Neural cell (in vitro differentiated cells): ENCODE results near the gene CXCL10.
"Not testable (repeated sequence)": the region's sequence is repeated elsewhere in the genome, so short reads cannot be mapped to it uniquely, and the experiment has no call there.

ENCODE experiments used
- EP300 ChIP-seq: fragments of 450-650 bp; conservative IDR thresholded peaks from 2 replicates; pipeline ENCODE4 v1.6.1; 2014; ENCODE audit warnings: antibody characterized with exemption, mild to moderate bottlenecking, moderate library complexity; ENCODE audit not compliant: poor library complexity, severe bottlenecking
- POLR2AphosphoS5 ChIP-seq: IDR thresholded peaks from 2 replicates; pipeline ENCODE4 v1.6.1; 2012
- RAD21 ChIP-seq: fragments of 450-650 bp; conservative IDR thresholded peaks from 2 replicates; pipeline ENCODE4 v1.6.1; 2014; ENCODE audit warnings: antibody characterized with exemption, mild to moderate bottlenecking, moderate library complexity
- TF ChIP-seq, protein P1 (sequence below): fragments of 450-650 bp; IDR thresholded peaks from 2 replicates; pipeline ENCODE4 v1.5.1; 2014; ENCODE audit warnings: antibody characterized with exemption, mild to moderate bottlenecking, moderate library complexity; ENCODE audit not compliant: poor library complexity, severe bottlenecking

DNA sequence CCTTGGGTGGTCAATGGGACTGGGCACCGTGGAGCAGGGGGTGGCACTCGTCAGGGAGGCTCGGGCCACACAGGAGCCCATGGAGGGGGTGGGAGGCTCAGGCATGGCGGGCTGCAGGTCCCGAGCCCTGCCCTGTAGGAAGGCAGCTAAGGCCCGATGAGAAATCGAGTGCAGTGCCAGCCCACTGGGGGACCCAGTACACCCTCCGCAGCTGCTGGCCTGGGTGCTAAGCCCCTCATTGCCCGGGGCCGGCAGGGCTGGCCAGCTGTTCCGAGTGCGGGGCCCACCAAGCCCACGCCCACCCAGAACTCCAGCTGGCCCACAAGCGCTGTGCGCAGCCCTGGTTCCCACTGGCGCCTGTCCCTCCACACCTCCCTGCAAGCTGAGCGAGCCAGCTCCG lies 20.0 kb upstream of the CXCL10 start:
- TF ChIP-seq, protein P1, sequence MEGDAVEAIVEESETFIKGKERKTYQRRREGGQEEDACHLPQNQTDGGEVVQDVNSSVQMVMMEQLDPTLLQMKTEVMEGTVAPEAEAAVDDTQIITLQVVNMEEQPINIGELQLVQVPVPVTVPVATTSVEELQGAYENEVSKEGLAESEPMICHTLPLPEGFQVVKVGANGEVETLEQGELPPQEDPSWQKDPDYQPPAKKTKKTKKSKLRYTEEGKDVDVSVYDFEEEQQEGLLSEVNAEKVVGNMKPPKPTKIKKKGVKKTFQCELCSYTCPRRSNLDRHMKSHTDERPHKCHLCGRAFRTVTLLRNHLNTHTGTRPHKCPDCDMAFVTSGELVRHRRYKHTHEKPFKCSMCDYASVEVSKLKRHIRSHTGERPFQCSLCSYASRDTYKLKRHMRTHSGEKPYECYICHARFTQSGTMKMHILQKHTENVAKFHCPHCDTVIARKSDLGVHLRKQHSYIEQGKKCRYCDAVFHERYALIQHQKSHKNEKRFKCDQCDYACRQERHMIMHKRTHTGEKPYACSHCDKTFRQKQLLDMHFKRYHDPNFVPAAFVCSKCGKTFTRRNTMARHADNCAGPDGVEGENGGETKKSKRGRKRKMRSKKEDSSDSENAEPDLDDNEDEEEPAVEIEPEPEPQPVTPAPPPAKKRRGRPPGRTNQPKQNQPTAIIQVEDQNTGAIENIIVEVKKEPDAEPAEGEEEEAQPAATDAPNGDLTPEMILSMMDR = not testable (repeated sequence)
- TF ChIP-seq EP300, POLR2AphosphoS5, RAD21: not testable (repeated sequence)
